NCI-H146 treated with DMSO at 0.1 percent for 48 hours (cell line): ENCODE results near the gene HS6ST1.

Experiments used
- DNase-seq: peaks from one replicate; lab custom pipeline; 2025; ENCODE audit not compliant: unreplicated experiment; lab: John Stamatoyannopoulos, UW

The HS6ST1 gene

GRCh38 chr2:128311216-128311754 is 7.4 kb downstream of the HS6ST1 start:
- no peak for DNase-seq

GRCh38 chr2:128310761-128311160 is 7.9 kb downstream of the HS6ST1 start:
- no peak for DNase-seq

GRCh38 chr2:128310094-128310716 is 8.5 kb downstream of the HS6ST1 start:
- no peak for DNase-seq

GRCh38 chr2:128309280-128310093 is 9.2 kb downstream of the HS6ST1 start:
- DNase-seq, result peak; percentile 100

- DNase-seq, result no peak
Observed at GRCh38 chr2:128308889-128309279, 9.8 kb downstream of the HS6ST1 start.

GRCh38 chr2:128308284-128308731 is 10.4 kb downstream of the HS6ST1 start:
- DNase-seq, result no peak

- no peak for DNase-seq
Observed at GRCh38 chr2:128307595-128307994, 11.1 kb downstream of the HS6ST1 start.

GRCh38 chr2:128306931-128307460 is 11.7 kb downstream of the HS6ST1 start:
- DNase-seq, result no peak

GRCh38 chr2:128306081-128306930 is 12.4 kb downstream of the HS6ST1 start:
- DNase-seq, result peak; percentile 92

- DNase-seq, result peak; percentile 90
Observed at GRCh38 chr2:128305555-128306080, 13.1 kb downstream of the HS6ST1 start.

GRCh38 chr2:128304715-128305554 is 13.7 kb downstream of the HS6ST1 start:
- DNase-seq, result peak; percentile 24

GRCh38 chr2:128304330-128304714 is 14.3 kb downstream of the HS6ST1 start:
- no peak for DNase-seq

GRCh38 chr2:128303911-128304310 is 14.8 kb downstream of the HS6ST1 start:
- no peak for DNase-seq

GRCh38 chr2:128303095-128303791 is 15.4 kb downstream of the HS6ST1 start:
- no peak for DNase-seq

- no peak for DNase-seq
Observed at GRCh38 chr2:128302744-128303067, 16.0 kb downstream of the HS6ST1 start.

GRCh38 chr2:128302011-128302743 is 16.5 kb downstream of the HS6ST1 start:
- DNase-seq, result no peak

GRCh38 chr2:128301501-128301966 is 17.1 kb downstream of the HS6ST1 start:
- no peak for DNase-seq

GRCh38 chr2:128301021-128301420 is 17.6 kb downstream of the HS6ST1 start:
- no peak for DNase-seq
